Neural cell (in vitro differentiated cells): Measurements from ENCODE around the gene SLC17A2. TPM values are rescaled to one million over a fixed set of nuclear protein-coding genes. Genes with fewer than 3 reads are reported as not detected.

Experiments
- H2AFZ ChIP-seq: fragments of 200-600, 300-800 bp; sonication (generic), shearing (Covaris generic); 2 replicates; pipeline ENCODE4 v1.6.0; 2014; ENCODE audit warnings: low read depth, mild to moderate bottlenecking, antibody characterized with exemption, low read length, moderate library complexity
- H3F3A ChIP-seq: fragments of 200-600 bp; shearing (Covaris generic); 2 replicates; pipeline ENCODE4 v1.6.1; 2016; ENCODE audit warnings: mild to moderate bottlenecking, moderate library complexity, mixed read lengths, antibody characterized with exemption, low read length; ENCODE audit not compliant: insufficient read depth, poor library complexity, severe bottlenecking
- H3K27ac ChIP-seq: fragments of 200-600, 300-800 bp; sonication (generic), shearing (Covaris generic); 2 replicates; pipeline ENCODE4 v1.5.1; 2014; ENCODE audit warnings: mild to moderate bottlenecking, low read length, moderate library complexity
- H3K27me3 ChIP-seq: fragments of 300-800, 200-600 bp; sonication (generic), shearing (Covaris generic); 2 replicates; pipeline ENCODE4 v1.6.0; 2014; ENCODE audit warnings: mild to moderate bottlenecking, low read depth, low read length, moderate library complexity; ENCODE audit not compliant: insufficient read depth
- H3K36me3 ChIP-seq: fragments of 300-800, 200-600 bp; sonication (generic), shearing (Covaris generic); 2 replicates; pipeline ENCODE4 v1.5.1; 2014; ENCODE audit warnings: mild to moderate bottlenecking, antibody characterized with exemption, low read length, moderate library complexity; ENCODE audit not compliant: insufficient read depth
- H3K4me2 ChIP-seq: fragments of 300-800, 200-600 bp; sonication (generic), shearing (Covaris generic); 2 replicates; pipeline ENCODE4 v1.6.0; 2014; ENCODE audit warnings: mild to moderate bottlenecking, low read length
- H3K4me3 ChIP-seq: fragments of 300-800, 200-600 bp; sonication (generic), shearing (Covaris generic); 2 replicates; pipeline ENCODE4 v1.5.1; 2014; ENCODE audit warnings: mild to moderate bottlenecking, low read length, moderate library complexity
- H3K79me2 ChIP-seq: fragments of 200-600 bp; shearing (Covaris generic); replicated peaks from 2 replicates; pipeline ENCODE4 v1.6.0; 2014; ENCODE audit warnings: mild to moderate bottlenecking, low read length, moderate library complexity; ENCODE audit not compliant: insufficient read depth
- H3K9ac ChIP-seq: fragments of 300-800, 200-600 bp; sonication (generic), shearing (Covaris generic); 2 replicates; pipeline ENCODE4 v1.6.1; 2016; ENCODE audit warnings: mild to moderate bottlenecking, low read length, mixed read lengths
- H3K9me2 ChIP-seq: fragments of 200-600 bp; shearing (Covaris generic); 2 replicates; pipeline ENCODE4 v1.6.1; 2016; ENCODE audit warnings: mild to moderate bottlenecking, low read length, mixed read lengths; ENCODE audit not compliant: insufficient read depth
- H3K9me3 ChIP-seq: fragments of 200-600, 300-800 bp; sonication (generic), shearing (Covaris generic); 2 replicates; pipeline ENCODE4 v1.6.1; 2016; ENCODE audit warnings: mild to moderate bottlenecking, mixed run types, low read length, moderate library complexity, mixed read lengths
- H4K20me1 ChIP-seq: fragments of 200-600 bp; shearing (Covaris generic); 2 replicates; pipeline ENCODE4 v1.6.1; 2016; ENCODE audit warnings: mild to moderate bottlenecking, mixed run types; ENCODE audit not compliant: insufficient read depth
- EP300 ChIP-seq: fragments of 450-650 bp; conservative IDR thresholded peaks from 2 replicates; pipeline ENCODE4 v1.6.1; 2014; ENCODE audit warnings: antibody characterized with exemption, mild to moderate bottlenecking, moderate library complexity; ENCODE audit not compliant: poor library complexity, severe bottlenecking
- EZH2 ChIP-seq: fragments of 200-600, 300-800 bp; shearing (Covaris generic), sonication (generic); IDR thresholded peaks from 2 replicates; pipeline ENCODE4 v1.6.1; 2014; ENCODE audit warnings: antibody characterized with exemption, low read length, borderline replicate concordance, mild to moderate bottlenecking; ENCODE audit not compliant: insufficient read depth, poor library complexity, severe bottlenecking
- MXI1 ChIP-seq: fragments of 450-650 bp; conservative IDR thresholded peaks from 2 replicates; pipeline ENCODE4 v1.6.1; 2014; ENCODE audit warnings: antibody characterized with exemption, mild to moderate bottlenecking; ENCODE audit not compliant: poor library complexity, severe bottlenecking
- POLR2AphosphoS5 ChIP-seq: IDR thresholded peaks from 2 replicates; pipeline ENCODE4 v1.6.1; 2012
- RAD21 ChIP-seq: fragments of 450-650 bp; conservative IDR thresholded peaks from 2 replicates; pipeline ENCODE4 v1.6.1; 2014; ENCODE audit warnings: antibody characterized with exemption, mild to moderate bottlenecking, moderate library complexity
- SMC3 ChIP-seq: fragments of 450-650 bp; conservative IDR thresholded peaks from 2 replicates; pipeline ENCODE4 v1.6.1; 2014; ENCODE audit warnings: antibody characterized with exemption, mild to moderate bottlenecking, moderate library complexity; ENCODE audit not compliant: poor library complexity
- TAF1 ChIP-seq: IDR thresholded peaks from 2 replicates; pipeline ENCODE4 v1.6.1; 2012; ENCODE audit warnings: low read depth
- polyA plus RNA-seq: library from polyadenylated mRNA; depleted of rRNA; stranded (reverse); fragments of >200 nt; gene quantifications from 2 replicates; pipeline ENCODE4 v1.2.3, GENCODE V29; 2014
- TF ChIP-seq, protein P1 (sequence below): fragments of 450-650 bp; IDR thresholded peaks from 2 replicates; pipeline ENCODE4 v1.5.1; 2014; ENCODE audit warnings: antibody characterized with exemption, mild to moderate bottlenecking, moderate library complexity; ENCODE audit not compliant: poor library complexity, severe bottlenecking
- TF ChIP-seq, protein P2 (sequence below): IDR thresholded peaks from 2 replicates; pipeline ENCODE4 v1.6.1; 2012; ENCODE audit warnings: borderline replicate concordance

The SLC17A2 gene
- polyA plus RNA-seq, 1 donor from 2014 or later: not detected

DNA sequence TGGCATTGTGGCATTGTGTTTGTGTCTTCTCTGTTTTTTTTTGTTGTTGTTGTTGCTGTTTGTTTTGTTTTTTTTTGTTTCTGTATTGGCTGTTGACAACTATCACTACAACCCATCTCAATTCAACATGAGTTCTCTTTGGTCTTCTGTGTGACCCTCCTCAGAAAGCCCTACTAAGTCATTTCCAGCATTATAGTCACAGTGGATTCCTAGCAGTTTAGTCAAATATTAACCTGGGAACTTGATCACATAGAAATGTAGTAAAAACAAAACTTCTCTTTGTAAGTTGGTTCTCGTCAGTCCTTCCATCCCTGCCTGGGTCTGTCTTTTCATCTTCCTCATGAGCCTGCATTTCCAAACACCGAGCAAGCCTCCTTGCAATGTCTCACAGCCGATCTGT is 16.8 kb downstream of the SLC17A2 start:
- no peaks in the 10 kb centered on the region for H3K36me3 ChIP-seq
- no peak for TF ChIP-seq SMC3
- no peak for TF ChIP-seq EZH2
- TF ChIP-seq TAF1: no peak
- no peak for TF ChIP-seq POLR2AphosphoS5
- TF ChIP-seq EP300: no peak
- TF ChIP-seq, protein P1, sequence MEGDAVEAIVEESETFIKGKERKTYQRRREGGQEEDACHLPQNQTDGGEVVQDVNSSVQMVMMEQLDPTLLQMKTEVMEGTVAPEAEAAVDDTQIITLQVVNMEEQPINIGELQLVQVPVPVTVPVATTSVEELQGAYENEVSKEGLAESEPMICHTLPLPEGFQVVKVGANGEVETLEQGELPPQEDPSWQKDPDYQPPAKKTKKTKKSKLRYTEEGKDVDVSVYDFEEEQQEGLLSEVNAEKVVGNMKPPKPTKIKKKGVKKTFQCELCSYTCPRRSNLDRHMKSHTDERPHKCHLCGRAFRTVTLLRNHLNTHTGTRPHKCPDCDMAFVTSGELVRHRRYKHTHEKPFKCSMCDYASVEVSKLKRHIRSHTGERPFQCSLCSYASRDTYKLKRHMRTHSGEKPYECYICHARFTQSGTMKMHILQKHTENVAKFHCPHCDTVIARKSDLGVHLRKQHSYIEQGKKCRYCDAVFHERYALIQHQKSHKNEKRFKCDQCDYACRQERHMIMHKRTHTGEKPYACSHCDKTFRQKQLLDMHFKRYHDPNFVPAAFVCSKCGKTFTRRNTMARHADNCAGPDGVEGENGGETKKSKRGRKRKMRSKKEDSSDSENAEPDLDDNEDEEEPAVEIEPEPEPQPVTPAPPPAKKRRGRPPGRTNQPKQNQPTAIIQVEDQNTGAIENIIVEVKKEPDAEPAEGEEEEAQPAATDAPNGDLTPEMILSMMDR: no peak
- TF ChIP-seq, protein P2, sequence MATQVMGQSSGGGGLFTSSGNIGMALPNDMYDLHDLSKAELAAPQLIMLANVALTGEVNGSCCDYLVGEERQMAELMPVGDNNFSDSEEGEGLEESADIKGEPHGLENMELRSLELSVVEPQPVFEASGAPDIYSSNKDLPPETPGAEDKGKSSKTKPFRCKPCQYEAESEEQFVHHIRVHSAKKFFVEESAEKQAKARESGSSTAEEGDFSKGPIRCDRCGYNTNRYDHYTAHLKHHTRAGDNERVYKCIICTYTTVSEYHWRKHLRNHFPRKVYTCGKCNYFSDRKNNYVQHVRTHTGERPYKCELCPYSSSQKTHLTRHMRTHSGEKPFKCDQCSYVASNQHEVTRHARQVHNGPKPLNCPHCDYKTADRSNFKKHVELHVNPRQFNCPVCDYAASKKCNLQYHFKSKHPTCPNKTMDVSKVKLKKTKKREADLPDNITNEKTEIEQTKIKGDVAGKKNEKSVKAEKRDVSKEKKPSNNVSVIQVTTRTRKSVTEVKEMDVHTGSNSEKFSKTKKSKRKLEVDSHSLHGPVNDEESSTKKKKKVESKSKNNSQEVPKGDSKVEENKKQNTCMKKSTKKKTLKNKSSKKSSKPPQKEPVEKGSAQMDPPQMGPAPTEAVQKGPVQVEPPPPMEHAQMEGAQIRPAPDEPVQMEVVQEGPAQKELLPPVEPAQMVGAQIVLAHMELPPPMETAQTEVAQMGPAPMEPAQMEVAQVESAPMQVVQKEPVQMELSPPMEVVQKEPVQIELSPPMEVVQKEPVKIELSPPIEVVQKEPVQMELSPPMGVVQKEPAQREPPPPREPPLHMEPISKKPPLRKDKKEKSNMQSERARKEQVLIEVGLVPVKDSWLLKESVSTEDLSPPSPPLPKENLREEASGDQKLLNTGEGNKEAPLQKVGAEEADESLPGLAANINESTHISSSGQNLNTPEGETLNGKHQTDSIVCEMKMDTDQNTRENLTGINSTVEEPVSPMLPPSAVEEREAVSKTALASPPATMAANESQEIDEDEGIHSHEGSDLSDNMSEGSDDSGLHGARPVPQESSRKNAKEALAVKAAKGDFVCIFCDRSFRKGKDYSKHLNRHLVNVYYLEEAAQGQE: no peak
- TF ChIP-seq MXI1: no peak
- no peak for TF ChIP-seq RAD21
- H3K9me3 ChIP-seq: no peaks in the 10 kb centered on the region
- H3F3A ChIP-seq: no peaks in the 10 kb centered on the region
- H2AFZ ChIP-seq: no peak overlapping the region
- no peaks in the 10 kb centered on the region for H3K9me2 ChIP-seq
- no peaks in the 10 kb centered on the region for H3K79me2 ChIP-seq
- no peaks in the 10 kb centered on the region for H4K20me1 ChIP-seq
- H3K27me3 ChIP-seq: no peaks in the 10 kb centered on the region
- no peak overlapping the region for H3K4me2 ChIP-seq
- H3K4me3 ChIP-seq: no peak overlapping the region
- H3K9ac ChIP-seq: no peak overlapping the region
- H3K27ac ChIP-seq: no peak overlapping the region

DNA sequence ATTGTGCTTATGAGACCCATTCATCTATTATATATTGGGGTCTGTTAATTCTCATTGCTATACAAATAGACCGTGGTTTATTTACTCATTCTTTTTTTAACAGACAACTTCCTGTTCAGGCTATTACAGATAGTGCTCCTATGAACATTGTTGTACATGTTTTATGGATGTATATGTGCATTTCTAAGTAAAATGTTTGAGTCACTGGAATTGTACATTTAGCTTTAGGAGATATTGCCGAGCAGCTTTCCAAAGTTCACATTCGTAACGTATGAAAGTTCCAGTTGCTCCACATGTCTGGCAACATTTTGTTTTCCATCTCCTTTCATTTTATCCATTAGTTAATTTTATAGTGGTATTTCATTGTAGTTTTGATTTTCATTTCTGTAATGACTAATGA is 19.1 kb downstream of the SLC17A2 start:
- TF ChIP-seq RAD21: no peak
- TF ChIP-seq SMC3: no peak
- no peak for TF ChIP-seq EZH2
- TF ChIP-seq POLR2AphosphoS5: no peak
- TF ChIP-seq, protein P2: no peak
- TF ChIP-seq, protein P1: no peak
- TF ChIP-seq MXI1: no peak
- TF ChIP-seq EP300: no peak
- no peak for TF ChIP-seq TAF1
- no peak overlapping the region for H3K4me2 ChIP-seq
- no peak overlapping the region for H2AFZ ChIP-seq
- H3K9me2 ChIP-seq: no peaks in the 10 kb centered on the region
- no peak overlapping the region for H3K9ac ChIP-seq
- no peak overlapping the region for H3K4me3 ChIP-seq
- no peaks in the 10 kb centered on the region for H3K9me3 ChIP-seq
- H3K79me2 ChIP-seq: no peaks in the 10 kb centered on the region
- no peak overlapping the region for H3K27ac ChIP-seq
- no peaks in the 10 kb centered on the region for H3F3A ChIP-seq
- no peaks in the 10 kb centered on the region for H3K36me3 ChIP-seq
- H4K20me1 ChIP-seq: no peaks in the 10 kb centered on the region
- H3K27me3 ChIP-seq: no peaks in the 10 kb centered on the region
